Measurements from ENCODE around the gene EBF3.

The EBF3 gene

GRCh38 chr10:129942391-129942790, 21.7 kb downstream of the EBF3 start:
- Histone ChIP-seq H3K9ac (ENCODE audit: low read length) (no peak overlapping the region), H3K4me3 (ENCODE audit: low read length) (no peak overlapping the region), H3K9me3 (ENCODE audit: insufficient read depth, low read length) (no peaks in the 10 kb centered on the region), H3K27me3 (ENCODE audit: low read depth, low read length) (no peaks in the 10 kb centered on the region), H3K36me3 (replicated peaks; ENCODE audit: low read depth, low read length) (no peaks in the 10 kb centered on the region), H3K79me2 (ENCODE audit: low read length) (no peaks in the 10 kb centered on the region), H2AFZ (ENCODE audit: low read depth, low read length) (no peak overlapping the region), H4K20me1 (ENCODE audit: insufficient read depth, low read length) (no peaks in the 10 kb centered on the region), H3K27ac (ENCODE audit: low read length) (no peak overlapping the region), H3K4me1 (ENCODE audit: low read length) (no peaks in the 10 kb centered on the region), H3K4me2 (ENCODE audit: low read length) (no peak overlapping the region)
- TF ChIP-seq EZH2phosphoT487 (IDR thresholded peaks at IDR 0.05; ENCODE audit: low read depth): no peak
- TF ChIP-seq CTCF (IDR thresholded peaks at IDR 0.05; ENCODE audit: low read depth, low read length): no peak

- Histone ChIP-seq H3K9ac (ENCODE audit: low read length) (no peak overlapping the region), H3K4me1 (ENCODE audit: low read length) (no peaks in the 10 kb centered on the region), H3K27me3 (ENCODE audit: low read depth, low read length) (no peaks in the 10 kb centered on the region), H3K9me3 (ENCODE audit: insufficient read depth, low read length) (no peaks in the 10 kb centered on the region), H3K36me3 (replicated peaks; ENCODE audit: low read depth, low read length) (no peaks in the 10 kb centered on the region), H3K4me2 (ENCODE audit: low read length) (no peak overlapping the region), H4K20me1 (ENCODE audit: insufficient read depth, low read length) (no peaks in the 10 kb centered on the region), H3K4me3 (ENCODE audit: low read length) (no peak overlapping the region), H3K79me2 (ENCODE audit: low read length) (no peaks in the 10 kb centered on the region), H2AFZ (ENCODE audit: low read depth, low read length) (no peak overlapping the region), H3K27ac (ENCODE audit: low read length) (no peak overlapping the region)
- no peak for TF ChIP-seq EZH2phosphoT487 (IDR thresholded peaks at IDR 0.05; ENCODE audit: low read depth)
- TF ChIP-seq CTCF (IDR thresholded peaks at IDR 0.05; ENCODE audit: low read depth, low read length): no peak
Observed at GRCh38 chr10:129942019-129942277, 22.1 kb downstream of the EBF3 start.

GRCh38 chr10:129941199-129942018, 22.7 kb downstream of the EBF3 start:
- no peak overlapping the region for H2AFZ ChIP-seq (ENCODE audit: low read depth, low read length)
- no peak overlapping the region for H3K9ac ChIP-seq (ENCODE audit: low read length)
- TF ChIP-seq CTCF (IDR thresholded peaks at IDR 0.05; ENCODE audit: low read depth, low read length) (no peak), EZH2phosphoT487 (IDR thresholded peaks at IDR 0.05; ENCODE audit: low read depth) (no peak)
- H3K9me3 ChIP-seq (ENCODE audit: insufficient read depth, low read length): no peaks in the 10 kb centered on the region
- no peaks in the 10 kb centered on the region for H3K36me3 ChIP-seq (replicated peaks; ENCODE audit: low read depth, low read length)
- no peaks in the 10 kb centered on the region for H4K20me1 ChIP-seq (ENCODE audit: insufficient read depth, low read length)
- no peaks in the 10 kb centered on the region for H3K79me2 ChIP-seq (ENCODE audit: low read length)
- H3K27ac ChIP-seq (ENCODE audit: low read length): no peak overlapping the region
- no peaks in the 10 kb centered on the region for H3K4me1 ChIP-seq (ENCODE audit: low read length)
- H3K4me2 ChIP-seq (ENCODE audit: low read length): no peak overlapping the region
- H3K27me3 ChIP-seq (ENCODE audit: low read depth, low read length): no peaks in the 10 kb centered on the region
- H3K4me3 ChIP-seq (ENCODE audit: low read length): no peak overlapping the region

- TF ChIP-seq CTCF (IDR thresholded peaks at IDR 0.05; ENCODE audit: low read depth, low read length) (no peak), EZH2phosphoT487 (IDR thresholded peaks at IDR 0.05; ENCODE audit: low read depth) (no peak)
- H3K9me3 ChIP-seq (ENCODE audit: insufficient read depth, low read length): no peaks in the 10 kb centered on the region
- H2AFZ ChIP-seq (ENCODE audit: low read depth, low read length): no peak overlapping the region
- no peak overlapping the region for H3K27ac ChIP-seq (ENCODE audit: low read length)
- H3K4me2 ChIP-seq (ENCODE audit: low read length): no peak overlapping the region
- no peak overlapping the region for H3K9ac ChIP-seq (ENCODE audit: low read length)
- H3K79me2 ChIP-seq (ENCODE audit: low read length): no peaks in the 10 kb centered on the region
- H3K27me3 ChIP-seq (ENCODE audit: low read depth, low read length): no peaks in the 10 kb centered on the region
- H3K4me1 ChIP-seq (ENCODE audit: low read length): no peaks in the 10 kb centered on the region
- no peaks in the 10 kb centered on the region for H4K20me1 ChIP-seq (ENCODE audit: insufficient read depth, low read length)
- H3K4me3 ChIP-seq (ENCODE audit: low read length): no peak overlapping the region
- H3K36me3 ChIP-seq (replicated peaks; ENCODE audit: low read depth, low read length): no peaks in the 10 kb centered on the region
Observed at GRCh38 chr10:129940617-129941198, 23.4 kb downstream of the EBF3 start.
